HCT116 (cell line): ENCODE data around the gene CYP2C8. TPM values are rescaled to one million over a fixed set of nuclear protein-coding genes. Genes with fewer than 3 reads are reported as not detected.

ENCODE experiments used
- ATAC-seq: fragments of 200-7000 bp; cut with Tn5 transposase; 2 replicates; pipeline ENCODE4 v1.9.1; 2020; ENCODE audit warnings: mild to moderate bottlenecking, moderate library complexity
- BruUV-seq: library from RNA; stranded (reverse); fragments of 400-500 nt; replicated peaks from 2 replicates; lab custom pipeline; 2021; lab: Mats Ljungman, UMichigan
- CTCF ChIA-PET: fragments of 300-600 bp; sonication (Branson Sonifier 250); formaldehyde crosslinking; loops from one replicate; lab custom pipeline; 2021; ENCODE audit warnings: antibody characterized with exemption; lab: Charles Lee
- POLR2A ChIA-PET: fragments of 300-600, 350-600 bp; sonication (Branson Sonifier 250); formaldehyde crosslinking; loops from one replicate; lab custom pipeline; 2021; ENCODE audit warnings: antibody characterized with exemption; lab: Charles Lee
- RAD21 ChIA-PET, 2 experiments: fragments of 300-600 bp; sonication (Branson Sonifier 250); formaldehyde crosslinking; loops; one replicate each; lab custom pipeline; 2023; ENCODE audit warnings: low total read pairs in 2 of 2; ENCODE audit not compliant: uncharacterized antibody in 2 of 2, unreplicated experiment in 2 of 2, low non-redundant PET in 1 of 2; lab: Charles Lee
- DNase-seq: peaks from one replicate; pipeline ENCODE4 v3.0.0-alpha.2; 2010; ENCODE audit warnings: low read depth, low spot score
- H2AFZ ChIP-seq: fragments of 200-600 bp; shearing (Covaris generic), sonication (generic); 2 replicates; pipeline ENCODE4 v1.6.1; 2017; ENCODE audit warnings: low read depth, mixed run types, mixed read lengths, antibody characterized with exemption, low read length; ENCODE audit not compliant: poor library complexity, severe bottlenecking
- H3K27ac ChIP-seq: 2 replicates; pipeline ENCODE4 v1.5.1; 2012; ENCODE audit warnings: low read depth, low read length
- H3K27me3 ChIP-seq: fragments of 200-600 bp; sonication (generic); 2 replicates; pipeline ENCODE4 v1.6.1; 2016; ENCODE audit warnings: mixed run types, low read length, mixed read lengths; ENCODE audit not compliant: insufficient read depth
- H3K36me3 ChIP-seq, 2 experiments: fragments of 200-500 bp in 1 of 2; fragments of 200-600 bp in 1 of 2; sonication (Bioruptor generic) in 1 of 2; sonication (generic) in 1 of 2; 2 replicates each; pipeline versions ENCODE4 v1.5.1 to v1.6.1; 2014 to 2016; ENCODE audit warnings: low read length in 2 of 2, inconsistent platforms in 1 of 2, mixed read lengths in 1 of 2, mixed run types in 1 of 2; ENCODE audit not compliant: insufficient read depth in 2 of 2, control insufficient read depth in 1 of 2
- H3K4me1 ChIP-seq, 2 experiments: fragments of 200-600 bp in 1 of 2; sonication (generic) in 1 of 2; 2 replicates each; pipeline versions ENCODE4 v1.5.1 to v1.6.1; 2012 to 2017; ENCODE audit warnings: low read length in 2 of 2, inconsistent platforms in 1 of 2, mild to moderate bottlenecking in 1 of 2, mixed read lengths in 1 of 2, mixed run types in 1 of 2, moderate library complexity in 1 of 2; ENCODE audit not compliant: insufficient read depth in 2 of 2, control insufficient read depth in 1 of 2
- H3K4me2 ChIP-seq: fragments of 200-600 bp; sonication (generic); 2 replicates; pipeline ENCODE4 v1.6.1; 2017; ENCODE audit warnings: mixed run types, low read length, mixed read lengths
- H3K4me3 ChIP-seq, 2 experiments: fragments of 200-600 bp in 1 of 2; sonication (generic) in 1 of 2; replicated peaks in 1 of 2; 2 replicates each; pipeline ENCODE4 v1.5.1; 2011 to 2016; ENCODE audit warnings: low read length in 2 of 2, control low read depth in 1 of 2, low read depth in 1 of 2, mild to moderate bottlenecking in 1 of 2, mixed read lengths in 1 of 2, mixed run types in 1 of 2
- H3K79me2 ChIP-seq: fragments of 200-600 bp; sonication (generic); 2 replicates; pipeline ENCODE4 v1.6.1; 2017; ENCODE audit warnings: mild to moderate bottlenecking, mixed run types, low read length, moderate library complexity, mixed read lengths; ENCODE audit not compliant: insufficient read depth
- H3K9ac ChIP-seq: fragments of 200-600 bp; sonication (generic); 2 replicates; pipeline ENCODE4 v1.6.1; 2016; ENCODE audit warnings: low read length, mixed read lengths
- H3K9me2 ChIP-seq: fragments of 200-600 bp; sonication (generic), shearing (Covaris generic); 2 replicates; pipeline ENCODE4 v1.6.1; 2017; ENCODE audit warnings: mixed run types, mild to moderate bottlenecking, moderate library complexity; ENCODE audit not compliant: insufficient read depth
- H3K9me3 ChIP-seq, 2 experiments: fragments of 200-500 bp in 1 of 2; fragments of 200-600 bp in 1 of 2; sonication (Bioruptor generic) in 1 of 2; sonication (generic) in 1 of 2; 2 replicates each; pipeline ENCODE4 v1.6.1; 2014 to 2017; ENCODE audit warnings: low read length in 2 of 2, mixed read lengths in 2 of 2, inconsistent platforms in 1 of 2, low read depth in 1 of 2, mild to moderate bottlenecking in 1 of 2, mixed run types in 1 of 2, moderate library complexity in 1 of 2; ENCODE audit not compliant: control insufficient read depth in 1 of 2, insufficient read depth in 1 of 2
- H4K20me1 ChIP-seq: fragments of 200-600 bp; sonication (generic), shearing (Covaris generic); 2 replicates; pipeline ENCODE4 v1.6.1; 2017; ENCODE audit warnings: mixed run types, mild to moderate bottlenecking, moderate library complexity; ENCODE audit not compliant: insufficient read depth
- ATF3 ChIP-seq: IDR thresholded peaks from 2 replicates; pipeline ENCODE4 v1.6.1; 2012
- CEBPB ChIP-seq: IDR thresholded peaks from 2 replicates; pipeline ENCODE4 v1.6.1; 2012; ENCODE audit warnings: low read depth
- CTCF ChIP-seq, 3 experiments: fragments of 200-600 bp in 1 of 3; sonication (generic) in 1 of 3; IDR thresholded peaks in 2 of 3; conservative IDR thresholded peaks in 1 of 3; 2 replicates each; pipeline ENCODE4 v1.5.1; 2012 to 2017; ENCODE audit warnings: low read depth in 2 of 3, low read length in 2 of 3, antibody characterized with exemption in 1 of 3, borderline replicate concordance in 1 of 3, control low read depth in 1 of 3, mild to moderate bottlenecking in 1 of 3, mixed read lengths in 1 of 3, mixed run types in 1 of 3, moderate library complexity in 1 of 3; ENCODE audit not compliant: insufficient read depth in 1 of 3
- EZH2phosphoT487 ChIP-seq: fragments of 200-600 bp; IDR thresholded peaks from 2 replicates; pipeline ENCODE4 v1.6.1; 2018; ENCODE audit warnings: antibody characterized with exemption, borderline replicate concordance
- JUND ChIP-seq: IDR thresholded peaks from 2 replicates; pipeline ENCODE4 v1.6.1; 2012
- MAX ChIP-seq: IDR thresholded peaks from 2 replicates; pipeline ENCODE4 v1.6.1; 2012
- REST ChIP-seq: IDR thresholded peaks from 2 replicates; pipeline ENCODE4 v1.6.1; 2012; ENCODE audit warnings: low read depth
- SIN3A ChIP-seq: IDR thresholded peaks from 2 replicates; pipeline ENCODE4 v1.6.1; 2012; ENCODE audit warnings: low read depth
- SP1 ChIP-seq: IDR thresholded peaks from 2 replicates; pipeline ENCODE4 v1.6.1; 2012; ENCODE audit warnings: low read depth
- TCF7L2 ChIP-seq: IDR thresholded peaks from 2 replicates; pipeline ENCODE4 v1.7.0; 2011; ENCODE audit warnings: borderline replicate concordance, inconsistent platforms; ENCODE audit not compliant: insufficient read depth, insufficient read length; ENCODE audit errors: extremely low read depth
- ZBTB33 ChIP-seq: IDR thresholded peaks from 2 replicates; pipeline ENCODE4 v1.6.1; 2011; ENCODE audit warnings: mild to moderate bottlenecking, low read length, moderate library complexity; ENCODE audit not compliant: insufficient replicate concordance; ENCODE audit errors: extremely low read depth
- ZFX ChIP-seq: fragments of 450-650 bp; IDR thresholded peaks from 2 replicates; pipeline ENCODE4 v1.6.1; 2017
- ZNF274 ChIP-seq: fragments of 200-500 bp; sonication (Bioruptor generic); IDR thresholded peaks from 2 replicates; pipeline ENCODE4 v1.6.1; 2014; ENCODE audit warnings: mild to moderate bottlenecking, low read depth, low read length, inconsistent platforms
- intact Hi-C: fragments of 100-400 bp; cut with micrococcal nuclease; formaldehyde crosslinking; loops from 2 replicates; pipeline ENCODE4 v1.10.0; 2022
- total RNA-seq: library from RNA; stranded (reverse); gene quantifications from one replicate; pipeline ENCODE4 v1.2.1, GENCODE V29; 2021; ENCODE audit not compliant: unreplicated experiment

Gene CYP2C8
- total RNA-seq, 1 experiment from 2014 or later: 0.47 TPM

- Histone ChIP-seq H3K9me2 (no peaks in the 10 kb centered on the region), H2AFZ (no peak overlapping the region), H3K4me2 (no peak overlapping the region), H3K9me3 (no peaks in the 10 kb centered on the region; a peak in 1 of 4 replicates), H3K4me1 (no peaks in the 10 kb centered on the region), H3K27me3 (no peaks in the 10 kb centered on the region), H3K4me3 (no peak overlapping the region), H4K20me1 (no peaks in the 10 kb centered on the region; the same call in 1 of the 2 replicates), H3K27ac (no peak overlapping the region), H3K9ac (no peak overlapping the region), H3K79me2 (no peaks in the 10 kb centered on the region), H3K36me3 (no peaks in the 10 kb centered on the region)
- no peak for DNase-seq
- intact Hi-C loops: no loop called here
- TF ChIP-seq REST (no peak), ATF3 (no peak), ZNF274 (no peak), SP1 (no peak), CEBPB (no peak), ZFX (no peak), ZBTB33 (no peak), MAX (no peak), JUND (no peak), TCF7L2 (no peak), EZH2phosphoT487 (no peak), SIN3A (no peak), CTCF (IDR thresholded peaks at IDR 0.05 in 2 of 3, conservative IDR thresholded peaks at IDR 0.05 in 1 of 3; ENCODE audit: borderline replicate concordance in 1 of 3, insufficient read depth in 1 of 3, low read depth in 2 of 3, low read length in 2 of 3) (no peak)
- ChIA-PET RAD21 (no interaction called here), POLR2A (no interaction called here), CTCF (no interaction called here)
- no TSS peak for BruUV-seq
- no peak for ATAC-seq
Observed at GRCh38 chr10:95097805-95098204, 28.5 kb upstream of the CYP2C8 start.
